ENCODE measurements around the gene MAP2K3. TPM values are rescaled to one million over a fixed set of nuclear protein-coding genes. Genes with fewer than 3 reads are reported as not detected.
"Not testable (repeated sequence)": the region's sequence is repeated elsewhere in the genome, so short reads cannot be mapped to it uniquely, and the experiment has no call there.

The MAP2K3 gene
- total RNA-seq, 2 experiments from 2014 or later = 41.7 to 52.8 TPM

GRCh38 chr17:21298056-21298982, 13.8 kb downstream of the MAP2K3 start:
- Mint-ChIP-seq H3K36me3 (ENCODE audit: low read depth) (peaks cover 17% of the 10 kb centered on the region), H3K4me3 (no peak overlapping the region), H3K9me3 (peaks cover 2% of the 10 kb centered on the region), H3K4me1 (peaks cover 2% of the 10 kb centered on the region), H3K27ac (no peak overlapping the region), H3K27me3 (no peaks in the 10 kb centered on the region)
- no peak for DNase-seq
- ChIA-PET POLR2A (no interaction called here), CTCF (interaction anchor here (0.9 to 1.5 kb wide), 2 partner anchors 59 to 159 kb away, joined by 3 read pairs; no protein-coding TSS in a partner anchor)

DNA sequence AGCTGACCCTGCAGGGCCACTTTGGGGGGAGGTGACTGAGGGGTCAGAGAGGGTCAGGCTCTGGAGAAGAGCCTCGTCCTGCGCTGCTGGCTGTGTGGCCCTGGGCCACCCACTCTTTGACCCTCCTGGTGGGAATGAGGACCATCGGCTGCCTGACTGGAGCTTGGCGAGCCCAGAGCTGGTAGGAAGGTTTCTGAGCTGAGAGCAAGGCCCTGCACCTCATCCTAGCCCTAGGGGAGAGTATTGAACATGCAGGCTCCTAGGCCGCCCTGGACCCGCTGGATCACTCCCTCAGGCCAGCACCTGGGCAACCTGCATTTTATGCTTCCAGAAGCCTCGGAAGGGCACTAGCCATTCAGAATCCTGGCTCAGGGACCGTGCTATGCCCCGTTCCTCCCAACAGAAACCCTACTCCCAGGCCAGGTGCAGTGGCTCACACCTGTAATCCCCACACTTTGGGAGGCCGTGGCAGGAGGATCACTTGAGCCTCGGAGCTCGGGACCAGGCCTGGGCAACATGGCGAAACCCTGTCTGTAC, 14.5 kb downstream of the MAP2K3 start:
- Mint-ChIP-seq H3K4me1 (peaks cover 2% of the 10 kb centered on the region), H3K27ac (no peak overlapping the region), H3K27me3 (no peaks in the 10 kb centered on the region), H3K4me3 (no peak overlapping the region), H3K36me3 (ENCODE audit: low read depth) (peaks cover 17% of the 10 kb centered on the region), H3K9me3 (peaks cover 2% of the 10 kb centered on the region)
- no peak for DNase-seq
- ChIA-PET POLR2A (no interaction called here), CTCF (interaction anchor here (0.9 kb wide), 1 partner anchor 158 kb away, joined by 3 read pairs; no protein-coding TSS in a partner anchor)

DNA sequence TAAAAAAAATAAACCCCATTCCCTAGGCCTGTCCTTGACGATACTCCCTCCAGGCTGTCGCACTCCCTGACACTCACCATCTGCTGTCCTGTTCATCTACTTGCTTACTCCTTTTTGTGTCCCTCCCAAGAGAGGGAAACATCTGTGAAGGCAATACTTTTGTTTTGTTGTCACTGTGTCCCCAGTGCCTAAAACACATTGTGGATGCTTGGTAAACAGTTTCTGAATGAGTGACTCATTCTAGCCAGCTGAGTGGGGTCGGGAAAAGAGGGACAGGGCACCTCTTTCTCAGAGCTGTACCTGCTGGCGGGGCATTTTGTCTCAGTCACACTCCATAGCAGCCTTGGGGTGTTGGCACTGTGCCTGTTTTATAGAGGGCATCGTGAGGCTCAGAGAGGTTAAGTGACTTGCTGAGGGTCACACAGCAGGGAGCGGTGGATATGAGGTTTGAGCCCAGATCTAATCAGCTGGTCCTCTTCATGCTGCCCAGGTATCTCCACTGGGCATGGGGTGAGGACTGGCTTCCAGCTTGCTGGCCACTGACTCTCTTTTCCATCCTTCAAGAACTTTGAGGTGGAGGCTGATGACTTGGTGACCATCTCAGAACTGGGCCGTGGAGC, 15.6 kb downstream of the MAP2K3 start:
- CTCF ChIA-PET = interaction anchor here (1.2 to 1.5 kb wide), 2 partner anchors 11 to 20 kb away, joined by 3 to 4 read pairs; no protein-coding TSS in a partner anchor
- H3K27ac Mint-ChIP-seq = no peak overlapping the region

GRCh38 chr17:21300601-21301571, 16.4 kb downstream of the MAP2K3 start:
- no peak for DNase-seq
- H3K4me1 Mint-ChIP-seq = no peaks in the 10 kb centered on the region
- H3K36me3 Mint-ChIP-seq (ENCODE audit: low read depth) = peaks cover 24% of the 10 kb centered on the region
- H3K27ac Mint-ChIP-seq = no peak overlapping the region
- no peak overlapping the region for H3K4me3 Mint-ChIP-seq
- ChIA-PET POLR2A (no interaction called here), CTCF (interaction anchor here (1.2 to 1.5 kb wide), 2 partner anchors 11 to 21 kb away, joined by 3 to 4 read pairs; no protein-coding TSS in a partner anchor)
- no peaks in the 10 kb centered on the region for H3K9me3 Mint-ChIP-seq
- no peaks in the 10 kb centered on the region for H3K27me3 Mint-ChIP-seq

More for the DNA sequence above, 15.6 kb downstream of the MAP2K3 start:
- Mint-ChIP-seq H3K27me3 (no peaks in the 10 kb centered on the region), H3K36me3 (ENCODE audit: low read depth) (peaks cover 19% of the 10 kb centered on the region), H3K4me3 (no peak overlapping the region), H3K4me1 (no peaks in the 10 kb centered on the region), H3K9me3 (peaks cover 2% of the 10 kb centered on the region)
- POLR2A ChIA-PET = no interaction called here
- DNase-seq = no peak

DNA sequence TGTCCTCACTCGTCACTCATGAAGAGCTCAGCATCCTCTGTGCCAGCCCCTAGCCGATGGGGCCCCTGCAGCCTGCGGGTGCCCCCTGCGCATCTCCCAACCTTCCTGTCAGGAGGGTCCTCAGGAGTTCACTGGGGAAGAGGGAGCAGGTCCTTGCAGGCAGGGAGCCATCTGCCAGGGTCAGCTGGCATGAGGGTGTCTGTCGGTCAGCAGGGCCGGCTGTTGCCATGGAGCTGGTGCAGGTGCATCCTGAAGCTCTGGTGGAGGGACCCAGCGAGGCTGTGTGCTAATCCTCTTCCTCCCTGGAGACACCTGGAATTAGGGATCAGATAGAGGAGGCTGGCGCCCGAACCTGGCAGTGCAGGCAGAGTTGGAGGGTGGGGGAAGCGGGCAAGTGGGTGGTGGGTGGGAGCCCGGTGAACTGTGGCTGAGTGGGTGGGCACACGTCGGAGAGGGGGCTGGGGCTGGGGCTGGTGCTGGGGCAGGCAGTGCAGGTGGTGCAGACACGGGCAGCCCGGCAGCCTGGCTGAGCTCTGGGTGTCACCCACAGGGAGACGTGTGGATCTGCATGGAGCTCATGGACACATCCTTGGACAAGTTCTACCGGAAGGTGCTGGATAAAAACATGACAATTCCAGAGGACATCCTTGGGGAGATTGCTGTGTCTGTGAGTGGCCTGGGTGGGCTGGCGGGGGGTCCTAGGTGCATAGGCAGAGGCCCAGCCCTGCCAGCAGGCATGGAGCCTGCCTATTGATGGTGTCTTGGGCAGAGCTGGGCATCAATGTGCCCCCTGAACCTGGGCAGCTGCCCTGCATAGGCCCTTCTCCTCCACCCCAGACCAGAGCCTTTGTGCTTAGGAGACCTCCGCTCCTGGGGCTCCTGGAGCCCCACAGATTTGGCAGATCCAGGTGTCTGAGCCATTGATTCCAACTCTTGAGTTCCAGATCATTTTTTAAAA, 17.4 kb downstream of the MAP2K3 start:
- H3K9me3 Mint-ChIP-seq = no peaks in the 10 kb centered on the region
- no peak overlapping the region for H3K4me3 Mint-ChIP-seq
- no peak overlapping the region for H3K27ac Mint-ChIP-seq
- POLR2A ChIA-PET = interaction anchor here (0.6 kb wide), 1 partner anchor 90 kb away, joined by 3 read pairs; no protein-coding TSS in a partner anchor
- no peak for DNase-seq
- CTCF ChIA-PET = interaction anchor here (1.5 kb wide), 1 partner anchor 12 kb away, joined by 3 read pairs; no protein-coding TSS in a partner anchor
- H3K27me3 Mint-ChIP-seq = no peaks in the 10 kb centered on the region
- peaks cover 29% of the 10 kb centered on the region for H3K36me3 Mint-ChIP-seq (ENCODE audit: low read depth)
- H3K4me1 Mint-ChIP-seq = no peaks in the 10 kb centered on the region

- Mint-ChIP-seq H3K4me1 (no peaks in the 10 kb centered on the region), H3K27me3 (no peaks in the 10 kb centered on the region), H3K27ac (no peak overlapping the region), H3K36me3 (ENCODE audit: low read depth) (peaks cover 31% of the 10 kb centered on the region), H3K4me3 (no peak overlapping the region), H3K9me3 (no peaks in the 10 kb centered on the region)
- ChIA-PET CTCF (no interaction called here), POLR2A (no interaction called here)
- no peak for DNase-seq
Measured at GRCh38 chr17:21302711-21303425, 18.4 kb downstream of the MAP2K3 start.

- no peak for DNase-seq
- Mint-ChIP-seq H3K27me3 (no peaks in the 10 kb centered on the region), H3K27ac (no peak overlapping the region), H3K36me3 (ENCODE audit: low read depth) (peaks cover 35% of the 10 kb centered on the region), H3K4me3 (no peak overlapping the region), H3K9me3 (no peaks in the 10 kb centered on the region), H3K4me1 (no peaks in the 10 kb centered on the region)
- CTCF ChIA-PET = no interaction called here
- POLR2A ChIA-PET = no interaction called here
Measured at GRCh38 chr17:21303441-21304065, 19.0 kb downstream of the MAP2K3 start.

DNA sequence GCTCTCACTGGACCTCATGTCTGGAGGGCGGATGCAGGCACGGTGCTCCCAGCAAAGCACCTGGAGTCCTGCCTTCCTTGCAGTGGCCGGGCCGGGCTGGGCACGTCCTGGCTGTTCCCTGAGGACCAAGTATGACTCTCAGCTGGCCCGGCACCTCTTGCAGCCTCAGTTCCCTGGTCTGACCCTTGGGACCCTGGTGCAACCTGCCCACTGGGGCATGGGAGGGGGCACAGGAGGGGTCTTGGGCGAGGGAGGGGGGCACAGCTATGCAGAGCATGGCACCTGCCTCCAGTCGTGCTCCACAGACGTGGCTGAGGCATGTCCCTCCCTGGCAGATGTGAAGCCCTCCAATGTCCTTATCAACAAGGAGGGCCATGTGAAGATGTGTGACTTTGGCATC, 19.6 kb downstream of the MAP2K3 start:
- Mint-ChIP-seq H3K36me3 (ENCODE audit: low read depth) (peaks cover 40% of the 10 kb centered on the region), H3K9me3 (peaks cover 5% of the 10 kb centered on the region), H3K4me3 (no peak overlapping the region), H3K4me1 (no peaks in the 10 kb centered on the region), H3K27me3 (no peaks in the 10 kb centered on the region), H3K27ac (no peak overlapping the region)
- DNase-seq = no peak
- ChIA-PET POLR2A (no interaction called here), CTCF (no interaction called here)

GRCh38 chr17:21304551-21305151, 20.1 kb downstream of the MAP2K3 start:
- H3K4me3 Mint-ChIP-seq, H3K27me3 Mint-ChIP-seq, H3K27ac Mint-ChIP-seq, POLR2A ChIA-PET, DNase-seq, CTCF ChIA-PET, H3K4me1 Mint-ChIP-seq, H3K9me3 Mint-ChIP-seq: not testable (repeated sequence)
- peaks cover 39% of the 10 kb centered on the region for H3K36me3 Mint-ChIP-seq (ENCODE audit: low read depth)

- peaks cover 45% of the 10 kb centered on the region for H3K36me3 Mint-ChIP-seq (ENCODE audit: low read depth)
- CTCF ChIA-PET, H3K4me3 Mint-ChIP-seq, H3K9me3 Mint-ChIP-seq, DNase-seq, H3K27ac Mint-ChIP-seq, H3K4me1 Mint-ChIP-seq, H3K27me3 Mint-ChIP-seq, POLR2A ChIA-PET: not testable (repeated sequence)
Measured at GRCh38 chr17:21305431-21306180, 21.1 kb downstream of the MAP2K3 start.

Data from activated CD4-positive, alpha-beta T cell treated with anti-CD3 and anti-CD28 coated beads, Interleukin-2, amount 10 ng/mL, durations not matched to agents 7 days and 5 days (primary cell).